HCT116 (cell line): ENCODE results near the gene ABHD12. TPM values are rescaled to one million over a fixed set of nuclear protein-coding genes. Genes with fewer than 3 reads are reported as not detected.

ENCODE experiments used
- ATAC-seq: fragments of 200-7000 bp; cut with Tn5 transposase; 2 replicates; pipeline ENCODE4 v1.9.1; 2020; ENCODE audit warnings: mild to moderate bottlenecking, moderate library complexity
- BruUV-seq: library from RNA; stranded (reverse); fragments of 400-500 nt; replicated peaks from 2 replicates; lab custom pipeline; 2021; lab: Mats Ljungman, UMichigan
- CTCF ChIA-PET: fragments of 300-600 bp; sonication (Branson Sonifier 250); formaldehyde crosslinking; loops from one replicate; lab custom pipeline; 2021; ENCODE audit warnings: antibody characterized with exemption; lab: Charles Lee
- POLR2A ChIA-PET: fragments of 300-600, 350-600 bp; sonication (Branson Sonifier 250); formaldehyde crosslinking; loops from one replicate; lab custom pipeline; 2021; ENCODE audit warnings: antibody characterized with exemption; lab: Charles Lee
- RAD21 ChIA-PET, 2 experiments: fragments of 300-600 bp; sonication (Branson Sonifier 250); formaldehyde crosslinking; loops; one replicate each; lab custom pipeline; 2023; ENCODE audit warnings: low total read pairs in 2 of 2; ENCODE audit not compliant: uncharacterized antibody in 2 of 2, unreplicated experiment in 2 of 2, low non-redundant PET in 1 of 2; lab: Charles Lee
- DNase-seq: peaks from one replicate; pipeline ENCODE4 v3.0.0-alpha.2; 2010; ENCODE audit warnings: low read depth, low spot score
- H2AFZ ChIP-seq: fragments of 200-600 bp; shearing (Covaris generic), sonication (generic); 2 replicates; pipeline ENCODE4 v1.6.1; 2017; ENCODE audit warnings: low read depth, mixed run types, mixed read lengths, antibody characterized with exemption, low read length; ENCODE audit not compliant: poor library complexity, severe bottlenecking
- H3K27ac ChIP-seq: 2 replicates; pipeline ENCODE4 v1.5.1; 2012; ENCODE audit warnings: low read depth, low read length
- H3K27me3 ChIP-seq: fragments of 200-600 bp; sonication (generic); 2 replicates; pipeline ENCODE4 v1.6.1; 2016; ENCODE audit warnings: mixed run types, low read length, mixed read lengths; ENCODE audit not compliant: insufficient read depth
- H3K36me3 ChIP-seq, 2 experiments: fragments of 200-500 bp in 1 of 2; fragments of 200-600 bp in 1 of 2; sonication (Bioruptor generic) in 1 of 2; sonication (generic) in 1 of 2; 2 replicates each; pipeline versions ENCODE4 v1.5.1 to v1.6.1; 2014 to 2016; ENCODE audit warnings: low read length in 2 of 2, inconsistent platforms in 1 of 2, mixed read lengths in 1 of 2, mixed run types in 1 of 2; ENCODE audit not compliant: insufficient read depth in 2 of 2, control insufficient read depth in 1 of 2
- H3K4me1 ChIP-seq, 2 experiments: fragments of 200-600 bp in 1 of 2; sonication (generic) in 1 of 2; 2 replicates each; pipeline versions ENCODE4 v1.5.1 to v1.6.1; 2012 to 2017; ENCODE audit warnings: low read length in 2 of 2, inconsistent platforms in 1 of 2, mild to moderate bottlenecking in 1 of 2, mixed read lengths in 1 of 2, mixed run types in 1 of 2, moderate library complexity in 1 of 2; ENCODE audit not compliant: insufficient read depth in 2 of 2, control insufficient read depth in 1 of 2
- H3K4me2 ChIP-seq: fragments of 200-600 bp; sonication (generic); 2 replicates; pipeline ENCODE4 v1.6.1; 2017; ENCODE audit warnings: mixed run types, low read length, mixed read lengths
- H3K4me3 ChIP-seq, 2 experiments: fragments of 200-600 bp in 1 of 2; sonication (generic) in 1 of 2; replicated peaks in 1 of 2; 2 replicates each; pipeline ENCODE4 v1.5.1; 2011 to 2016; ENCODE audit warnings: low read length in 2 of 2, control low read depth in 1 of 2, low read depth in 1 of 2, mild to moderate bottlenecking in 1 of 2, mixed read lengths in 1 of 2, mixed run types in 1 of 2
- H3K79me2 ChIP-seq: fragments of 200-600 bp; sonication (generic); 2 replicates; pipeline ENCODE4 v1.6.1; 2017; ENCODE audit warnings: mild to moderate bottlenecking, mixed run types, low read length, moderate library complexity, mixed read lengths; ENCODE audit not compliant: insufficient read depth
- H3K9ac ChIP-seq: fragments of 200-600 bp; sonication (generic); 2 replicates; pipeline ENCODE4 v1.6.1; 2016; ENCODE audit warnings: low read length, mixed read lengths
- H3K9me2 ChIP-seq: fragments of 200-600 bp; sonication (generic), shearing (Covaris generic); 2 replicates; pipeline ENCODE4 v1.6.1; 2017; ENCODE audit warnings: mixed run types, mild to moderate bottlenecking, moderate library complexity; ENCODE audit not compliant: insufficient read depth
- H3K9me3 ChIP-seq, 2 experiments: fragments of 200-500 bp in 1 of 2; fragments of 200-600 bp in 1 of 2; sonication (Bioruptor generic) in 1 of 2; sonication (generic) in 1 of 2; 2 replicates each; pipeline ENCODE4 v1.6.1; 2014 to 2017; ENCODE audit warnings: low read length in 2 of 2, mixed read lengths in 2 of 2, inconsistent platforms in 1 of 2, low read depth in 1 of 2, mild to moderate bottlenecking in 1 of 2, mixed run types in 1 of 2, moderate library complexity in 1 of 2; ENCODE audit not compliant: control insufficient read depth in 1 of 2, insufficient read depth in 1 of 2
- H4K20me1 ChIP-seq: fragments of 200-600 bp; sonication (generic), shearing (Covaris generic); 2 replicates; pipeline ENCODE4 v1.6.1; 2017; ENCODE audit warnings: mixed run types, mild to moderate bottlenecking, moderate library complexity; ENCODE audit not compliant: insufficient read depth
- CEBPB ChIP-seq: IDR thresholded peaks from 2 replicates; pipeline ENCODE4 v1.6.1; 2012; ENCODE audit warnings: low read depth
- EZH2 ChIP-seq: fragments of 200-600 bp; sonication (generic); IDR thresholded peaks from 2 replicates; pipeline ENCODE4 v1.6.1; 2017; ENCODE audit warnings: antibody characterized with exemption, mixed run types
- EZH2phosphoT487 ChIP-seq: fragments of 200-600 bp; IDR thresholded peaks from 2 replicates; pipeline ENCODE4 v1.6.1; 2018; ENCODE audit warnings: antibody characterized with exemption, borderline replicate concordance
- POLR2A ChIP-seq: IDR thresholded peaks from 2 replicates; pipeline ENCODE4 v1.7.0; 2011; ENCODE audit warnings: borderline replicate concordance; ENCODE audit not compliant: insufficient read depth, insufficient read length; ENCODE audit errors: extremely low read depth
- RAD21 ChIP-seq: IDR thresholded peaks from 2 replicates; pipeline ENCODE4 v1.6.1; 2012; ENCODE audit warnings: low read depth, mild to moderate bottlenecking
- SIN3A ChIP-seq: IDR thresholded peaks from 2 replicates; pipeline ENCODE4 v1.6.1; 2012; ENCODE audit warnings: low read depth
- SRF ChIP-seq: IDR thresholded peaks from 2 replicates; pipeline ENCODE4 v1.6.1; 2012; ENCODE audit warnings: low read depth
- TCF7L2 ChIP-seq: IDR thresholded peaks from 2 replicates; pipeline ENCODE4 v1.7.0; 2011; ENCODE audit warnings: borderline replicate concordance, inconsistent platforms; ENCODE audit not compliant: insufficient read depth, insufficient read length; ENCODE audit errors: extremely low read depth
- ZNF274 ChIP-seq: fragments of 200-500 bp; sonication (Bioruptor generic); IDR thresholded peaks from 2 replicates; pipeline ENCODE4 v1.6.1; 2014; ENCODE audit warnings: mild to moderate bottlenecking, low read depth, low read length, inconsistent platforms
- intact Hi-C: fragments of 100-400 bp; cut with micrococcal nuclease; formaldehyde crosslinking; loops from 2 replicates; pipeline ENCODE4 v1.10.0; 2022
- total RNA-seq: library from RNA; stranded (reverse); gene quantifications from one replicate; pipeline ENCODE4 v1.2.1, GENCODE V29; 2021; ENCODE audit not compliant: unreplicated experiment
- TF ChIP-seq, protein P1 (sequence below): IDR thresholded peaks from 2 replicates; pipeline ENCODE4 v1.6.1; 2012; ENCODE audit warnings: low read depth
- TF ChIP-seq, protein P2 (sequence below): IDR thresholded peaks from 2 replicates; pipeline ENCODE4 v1.6.1; 2011; ENCODE audit warnings: mild to moderate bottlenecking, low read length, moderate library complexity; ENCODE audit not compliant: insufficient replicate concordance; ENCODE audit errors: extremely low read depth
- TF ChIP-seq, protein P3 (sequence below), 3 experiments: fragments of 200-600 bp in 1 of 3; sonication (generic) in 1 of 3; IDR thresholded peaks in 2 of 3; conservative IDR thresholded peaks in 1 of 3; 2 replicates each; pipeline ENCODE4 v1.5.1; 2012 to 2017; ENCODE audit warnings: low read depth in 2 of 3, low read length in 2 of 3, antibody characterized with exemption in 1 of 3, borderline replicate concordance in 1 of 3, control low read depth in 1 of 3, mild to moderate bottlenecking in 1 of 3, mixed read lengths in 1 of 3, mixed run types in 1 of 3, moderate library complexity in 1 of 3; ENCODE audit not compliant: insufficient read depth in 1 of 3

Gene ABHD12
- total RNA-seq, 1 experiment from 2014 or later, result 31.7 TPM

DNA sequence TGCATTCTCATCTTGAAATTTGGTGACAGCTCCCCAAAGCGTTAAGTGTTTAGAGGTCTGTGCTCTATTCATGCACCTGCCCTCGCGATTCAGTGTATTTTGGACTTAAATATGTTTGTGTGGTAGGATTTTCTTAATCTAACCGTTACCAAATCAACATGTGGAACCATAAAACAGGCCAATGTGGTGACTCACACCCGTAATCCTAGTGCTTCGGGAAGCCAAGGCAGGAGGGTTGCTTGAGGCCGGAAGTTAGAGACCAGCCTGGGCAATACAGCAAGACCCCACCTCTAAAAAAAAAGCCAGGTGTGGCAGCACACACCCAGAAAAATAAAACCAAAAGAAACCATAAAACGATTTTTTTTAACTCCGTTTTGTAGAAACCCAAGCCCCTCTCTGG is 111.2 kb downstream of the ABHD12 start:
- Histone ChIP-seq H4K20me1 (no peaks in the 10 kb centered on the region), H3K4me1 (no peaks in the 10 kb centered on the region), H2AFZ (no peak overlapping the region), H3K36me3 (peaks cover 0 to 8% of the 10 kb centered on the region in 2 experiments; a peak in 2 of 4 replicates), H3K79me2 (no peaks in the 10 kb centered on the region), H3K27me3 (no peaks in the 10 kb centered on the region), H3K9me3 (no peaks in the 10 kb centered on the region), H3K4me2 (no peak overlapping the region), H3K4me3 (no peak overlapping the region), H3K27ac (no peak overlapping the region), H3K9ac (no peak overlapping the region), H3K9me2 (no peaks in the 10 kb centered on the region)
- BruUV-seq, result no TSS peak
- RAD21 ChIA-PET, result no interaction called here
- CTCF ChIA-PET, result no interaction called here
- intact Hi-C loops, result no loop called here
- POLR2A ChIA-PET, result no interaction called here
- ATAC-seq (no peak), DNase-seq (no peak)
- no peak for TF ChIP-seq POLR2A
- no peak for TF ChIP-seq EZH2phosphoT487
- TF ChIP-seq EZH2, result no peak
- TF ChIP-seq, protein P1, sequence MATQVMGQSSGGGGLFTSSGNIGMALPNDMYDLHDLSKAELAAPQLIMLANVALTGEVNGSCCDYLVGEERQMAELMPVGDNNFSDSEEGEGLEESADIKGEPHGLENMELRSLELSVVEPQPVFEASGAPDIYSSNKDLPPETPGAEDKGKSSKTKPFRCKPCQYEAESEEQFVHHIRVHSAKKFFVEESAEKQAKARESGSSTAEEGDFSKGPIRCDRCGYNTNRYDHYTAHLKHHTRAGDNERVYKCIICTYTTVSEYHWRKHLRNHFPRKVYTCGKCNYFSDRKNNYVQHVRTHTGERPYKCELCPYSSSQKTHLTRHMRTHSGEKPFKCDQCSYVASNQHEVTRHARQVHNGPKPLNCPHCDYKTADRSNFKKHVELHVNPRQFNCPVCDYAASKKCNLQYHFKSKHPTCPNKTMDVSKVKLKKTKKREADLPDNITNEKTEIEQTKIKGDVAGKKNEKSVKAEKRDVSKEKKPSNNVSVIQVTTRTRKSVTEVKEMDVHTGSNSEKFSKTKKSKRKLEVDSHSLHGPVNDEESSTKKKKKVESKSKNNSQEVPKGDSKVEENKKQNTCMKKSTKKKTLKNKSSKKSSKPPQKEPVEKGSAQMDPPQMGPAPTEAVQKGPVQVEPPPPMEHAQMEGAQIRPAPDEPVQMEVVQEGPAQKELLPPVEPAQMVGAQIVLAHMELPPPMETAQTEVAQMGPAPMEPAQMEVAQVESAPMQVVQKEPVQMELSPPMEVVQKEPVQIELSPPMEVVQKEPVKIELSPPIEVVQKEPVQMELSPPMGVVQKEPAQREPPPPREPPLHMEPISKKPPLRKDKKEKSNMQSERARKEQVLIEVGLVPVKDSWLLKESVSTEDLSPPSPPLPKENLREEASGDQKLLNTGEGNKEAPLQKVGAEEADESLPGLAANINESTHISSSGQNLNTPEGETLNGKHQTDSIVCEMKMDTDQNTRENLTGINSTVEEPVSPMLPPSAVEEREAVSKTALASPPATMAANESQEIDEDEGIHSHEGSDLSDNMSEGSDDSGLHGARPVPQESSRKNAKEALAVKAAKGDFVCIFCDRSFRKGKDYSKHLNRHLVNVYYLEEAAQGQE, result no peak
- TF ChIP-seq CEBPB, result no peak

DNA sequence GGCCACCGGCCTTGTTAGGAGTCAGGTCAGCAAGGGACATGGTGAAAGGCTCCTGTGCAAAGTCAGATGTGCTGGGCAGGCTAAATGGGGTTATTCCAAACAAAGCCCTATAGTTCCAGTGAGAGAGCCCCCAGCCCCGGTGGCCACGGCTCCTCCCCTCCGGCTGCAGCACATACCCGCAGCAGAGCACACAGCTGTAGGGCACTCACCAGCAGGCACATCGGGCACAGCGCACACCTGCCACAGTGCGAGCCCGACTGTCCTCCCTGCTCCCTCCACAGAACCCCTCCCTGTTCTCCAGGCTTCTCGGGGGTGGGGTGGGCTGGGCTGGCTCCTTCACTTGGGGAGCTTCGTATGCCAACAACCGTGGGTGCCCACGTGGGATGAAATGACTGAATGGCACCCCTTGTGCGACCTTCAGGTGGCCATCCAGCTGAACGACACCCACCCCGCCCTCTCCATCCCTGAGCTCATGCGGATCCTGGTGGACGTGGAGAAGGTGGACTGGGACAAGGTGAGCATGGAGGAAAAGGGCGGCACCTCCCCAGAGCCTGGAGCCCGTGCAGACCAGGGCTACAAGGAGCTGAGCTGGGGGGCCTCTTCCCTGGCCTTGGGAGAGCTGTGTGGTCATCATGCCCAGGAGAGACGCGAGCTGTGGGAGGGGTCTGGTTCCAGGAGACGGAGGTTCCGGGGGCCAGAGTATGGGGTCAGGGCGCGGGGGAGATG is 111.8 kb downstream of the ABHD12 start:
- no peak for DNase-seq
- RAD21 ChIA-PET, result no interaction called here
- CTCF ChIA-PET, result no interaction called here
- POLR2A ChIA-PET, result no interaction called here
- Histone ChIP-seq H2AFZ (no peak overlapping the region), H3K36me3 (peaks cover 0 to 6% of the 10 kb centered on the region in 2 experiments; a peak in 2 of 4 replicates), H3K9ac (no peak overlapping the region), H3K27me3 (no peaks in the 10 kb centered on the region), H3K79me2 (no peaks in the 10 kb centered on the region), H3K4me3 (no peak overlapping the region), H3K4me2 (no peak overlapping the region), H3K27ac (no peak overlapping the region), H4K20me1 (no peaks in the 10 kb centered on the region), H3K4me1 (no peaks in the 10 kb centered on the region), H3K9me3 (no peaks in the 10 kb centered on the region), H3K9me2 (no peaks in the 10 kb centered on the region)
- no peak for ATAC-seq
- BruUV-seq, result no TSS peak
- intact Hi-C loops, result no loop called here
- TF ChIP-seq, protein P2, sequence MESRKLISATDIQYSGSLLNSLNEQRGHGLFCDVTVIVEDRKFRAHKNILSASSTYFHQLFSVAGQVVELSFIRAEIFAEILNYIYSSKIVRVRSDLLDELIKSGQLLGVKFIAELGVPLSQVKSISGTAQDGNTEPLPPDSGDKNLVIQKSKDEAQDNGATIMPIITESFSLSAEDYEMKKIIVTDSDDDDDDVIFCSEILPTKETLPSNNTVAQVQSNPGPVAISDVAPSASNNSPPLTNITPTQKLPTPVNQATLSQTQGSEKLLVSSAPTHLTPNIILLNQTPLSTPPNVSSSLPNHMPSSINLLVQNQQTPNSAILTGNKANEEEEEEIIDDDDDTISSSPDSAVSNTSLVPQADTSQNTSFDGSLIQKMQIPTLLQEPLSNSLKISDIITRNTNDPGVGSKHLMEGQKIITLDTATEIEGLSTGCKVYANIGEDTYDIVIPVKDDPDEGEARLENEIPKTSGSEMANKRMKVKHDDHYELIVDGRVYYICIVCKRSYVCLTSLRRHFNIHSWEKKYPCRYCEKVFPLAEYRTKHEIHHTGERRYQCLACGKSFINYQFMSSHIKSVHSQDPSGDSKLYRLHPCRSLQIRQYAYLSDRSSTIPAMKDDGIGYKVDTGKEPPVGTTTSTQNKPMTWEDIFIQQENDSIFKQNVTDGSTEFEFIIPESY, result no peak
- TF ChIP-seq SIN3A (no peak), TCF7L2 (no peak), ZNF274 (no peak), RAD21 (no peak), SRF (no peak)
- TF ChIP-seq, protein P3, sequence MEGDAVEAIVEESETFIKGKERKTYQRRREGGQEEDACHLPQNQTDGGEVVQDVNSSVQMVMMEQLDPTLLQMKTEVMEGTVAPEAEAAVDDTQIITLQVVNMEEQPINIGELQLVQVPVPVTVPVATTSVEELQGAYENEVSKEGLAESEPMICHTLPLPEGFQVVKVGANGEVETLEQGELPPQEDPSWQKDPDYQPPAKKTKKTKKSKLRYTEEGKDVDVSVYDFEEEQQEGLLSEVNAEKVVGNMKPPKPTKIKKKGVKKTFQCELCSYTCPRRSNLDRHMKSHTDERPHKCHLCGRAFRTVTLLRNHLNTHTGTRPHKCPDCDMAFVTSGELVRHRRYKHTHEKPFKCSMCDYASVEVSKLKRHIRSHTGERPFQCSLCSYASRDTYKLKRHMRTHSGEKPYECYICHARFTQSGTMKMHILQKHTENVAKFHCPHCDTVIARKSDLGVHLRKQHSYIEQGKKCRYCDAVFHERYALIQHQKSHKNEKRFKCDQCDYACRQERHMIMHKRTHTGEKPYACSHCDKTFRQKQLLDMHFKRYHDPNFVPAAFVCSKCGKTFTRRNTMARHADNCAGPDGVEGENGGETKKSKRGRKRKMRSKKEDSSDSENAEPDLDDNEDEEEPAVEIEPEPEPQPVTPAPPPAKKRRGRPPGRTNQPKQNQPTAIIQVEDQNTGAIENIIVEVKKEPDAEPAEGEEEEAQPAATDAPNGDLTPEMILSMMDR (IDR thresholded peaks at IDR 0.05 in 2 of 3, conservative IDR thresholded peaks at IDR 0.05 in 1 of 3; ENCODE audit: borderline replicate concordance in 1 of 3, insufficient read depth in 1 of 3, low read depth in 2 of 3, low read length in 2 of 3), result no peak
